ENCODE data around the gene NTM. TPM values are rescaled to one million over a fixed set of nuclear protein-coding genes. Genes with fewer than 3 reads are reported as not detected.

Gene NTM
- total RNA-seq, 2 donors from 2014 or later, result 0.26 to 3.6 TPM

DNA sequence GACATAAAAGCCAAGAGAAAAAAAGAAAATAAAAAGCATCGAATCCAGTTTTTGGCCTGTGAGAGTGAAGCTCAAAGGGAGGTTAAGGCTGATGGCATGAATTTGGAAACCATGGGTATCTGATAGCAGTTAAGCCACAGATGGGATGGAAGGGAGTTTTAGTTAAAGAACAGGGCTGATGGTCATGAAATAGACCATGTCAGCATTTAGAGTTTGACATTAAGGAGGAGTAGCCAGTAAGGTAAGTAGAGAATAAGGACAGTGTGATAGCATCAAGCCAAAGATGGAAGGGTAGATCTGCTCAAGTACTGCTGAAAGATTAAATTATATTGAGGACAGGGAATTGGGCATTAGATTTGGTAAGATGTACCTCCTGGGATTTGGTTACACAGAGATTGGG is 826.5 kb downstream of the NTM start:
- no peaks in the 10 kb centered on the region for H3K36me3 ChIP-seq (replicated peaks in 1 of 2; ENCODE audit: insufficient read depth in 1 of 2, low read depth in 2 of 2)
- ATAC-seq, result no peak
- H3K27me3 ChIP-seq, result no peaks in the 10 kb centered on the region
- no peaks in the 10 kb centered on the region for H3K9me3 ChIP-seq
- TF ChIP-seq CTCF (IDR thresholded peaks at IDR 0.05) (no peak), POLR2A (IDR thresholded peaks at IDR 0.05) (no peak)
- H3K4me1 ChIP-seq, result no peaks in the 10 kb centered on the region
- no peak overlapping the region for H3K4me3 ChIP-seq
- DNase-seq, result no peak
- no peak overlapping the region for H3K27ac ChIP-seq
- intact Hi-C loops (cut with DNase I), result no loop called here
- 76 to 79% methylated on average over 1 of the region's 1 CpG for WGBS, 2 donors

DNA sequence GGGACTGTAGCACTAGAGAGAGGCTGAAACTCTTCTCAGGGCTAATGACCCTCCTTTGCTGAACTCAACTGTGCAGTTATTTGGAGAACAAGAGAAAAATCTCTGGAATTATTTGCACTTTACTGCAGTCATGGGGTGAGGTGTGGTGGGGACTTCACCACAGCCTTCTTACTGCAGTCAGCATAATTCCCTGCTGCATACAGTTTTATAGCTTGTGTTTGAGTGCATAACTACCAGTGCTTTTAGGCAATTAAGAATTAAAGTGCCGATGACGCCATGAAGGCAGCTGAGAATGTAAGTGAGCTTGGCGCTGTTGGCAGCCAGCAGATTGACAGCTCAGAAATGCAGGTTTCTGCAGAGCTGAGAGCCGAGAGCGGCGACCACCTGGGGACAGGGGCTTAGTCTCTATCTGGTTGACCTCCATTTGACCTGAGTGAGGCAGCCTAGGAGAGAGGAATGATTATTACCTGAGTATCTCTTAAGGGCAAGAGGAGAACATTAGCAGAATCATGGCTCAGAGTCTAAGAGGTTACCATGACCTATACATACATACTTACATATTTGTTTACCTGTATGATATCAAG is 830.0 kb downstream of the NTM start:
- H3K27me3 ChIP-seq, result no peaks in the 10 kb centered on the region
- no peak overlapping the region for H3K27ac ChIP-seq
- H3K36me3 ChIP-seq (replicated peaks in 1 of 2; ENCODE audit: insufficient read depth in 1 of 2, low read depth in 2 of 2), result no peaks in the 10 kb centered on the region
- H3K4me1 ChIP-seq, result no peaks in the 10 kb centered on the region
- intact Hi-C loops (cut with DNase I), result no loop called here
- DNase-seq, result no peak
- no peak overlapping the region for H3K4me3 ChIP-seq
- TF ChIP-seq POLR2A (IDR thresholded peaks at IDR 0.05) (no peak), CTCF (IDR thresholded peaks at IDR 0.05) (no peak)
- no peak for ATAC-seq
- no peaks in the 10 kb centered on the region for H3K9me3 ChIP-seq
- 59 to 60% methylated on average over 6 of the region's 6 CpGs for WGBS, 2 donors

DNA sequence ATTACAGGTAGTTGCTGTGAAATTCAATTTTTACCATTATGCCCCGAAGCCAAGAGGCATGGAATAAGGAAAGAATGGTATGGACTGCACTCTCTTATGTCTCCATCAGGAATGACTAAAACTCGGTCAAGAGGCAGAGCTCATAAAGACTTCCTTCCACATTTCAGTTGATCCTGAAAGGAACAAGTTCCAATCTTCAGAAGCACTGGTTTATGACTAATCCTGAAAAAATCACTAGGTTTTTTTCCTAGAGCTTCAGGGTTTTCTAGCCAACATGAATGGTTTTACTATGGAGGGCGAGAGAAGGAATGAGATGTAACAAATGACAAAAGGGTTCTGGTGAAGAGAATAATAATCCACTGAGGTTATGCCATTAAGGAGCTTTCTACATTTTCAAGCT is 832.2 kb downstream of the NTM start:
- WGBS, 2 donors, result 58 to 60% methylated on average over 3 of the region's 3 CpGs
- Histone ChIP-seq H3K27ac (no peak overlapping the region), H3K4me1 (no peaks in the 10 kb centered on the region), H3K9me3 (no peaks in the 10 kb centered on the region), H3K36me3 (replicated peaks in 1 of 2; ENCODE audit: insufficient read depth in 1 of 2, low read depth in 2 of 2) (no peaks in the 10 kb centered on the region), H3K4me3 (no peak overlapping the region), H3K27me3 (no peaks in the 10 kb centered on the region)
- DNase-seq, result no peak
- intact Hi-C loops (cut with DNase I), result no loop called here
- TF ChIP-seq CTCF (IDR thresholded peaks at IDR 0.05) (no peak), POLR2A (IDR thresholded peaks at IDR 0.05) (no peak)
- ATAC-seq, result no peak

DNA sequence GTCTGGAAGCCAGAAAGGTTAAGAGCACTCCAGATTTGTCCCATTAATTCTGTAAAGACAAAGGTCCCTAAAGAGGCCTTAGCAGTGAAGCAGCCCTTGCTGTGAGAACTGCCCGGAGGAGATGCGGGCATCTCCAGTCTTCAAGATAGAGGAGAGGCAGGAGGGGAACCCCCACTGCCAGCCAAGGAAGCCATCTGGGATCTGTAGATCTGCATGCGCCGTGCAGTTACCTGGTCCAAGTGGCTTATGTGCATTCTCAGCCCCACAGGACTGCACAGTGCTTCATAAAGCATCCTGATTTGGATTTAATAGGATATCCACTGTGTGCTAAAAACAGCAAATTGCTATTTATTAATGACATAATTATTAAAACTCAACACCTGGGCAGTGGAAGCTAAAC is 834.6 kb downstream of the NTM start:
- 91% methylated on average over 4 of the region's 4 CpGs for WGBS, 2 donors
- H3K9me3 ChIP-seq, result no peaks in the 10 kb centered on the region

More for the DNA sequence above, 834.6 kb downstream of the NTM start:
- DNase-seq (no peak), ATAC-seq (no peak)
- TF ChIP-seq CTCF (IDR thresholded peaks at IDR 0.05) (no peak), POLR2A (IDR thresholded peaks at IDR 0.05) (no peak)
- H3K27ac ChIP-seq, result no peak overlapping the region
- no peaks in the 10 kb centered on the region for H3K27me3 ChIP-seq
- H3K36me3 ChIP-seq (replicated peaks in 1 of 2; ENCODE audit: insufficient read depth in 1 of 2, low read depth in 2 of 2), result no peaks in the 10 kb centered on the region
- intact Hi-C loops (cut with DNase I), result no loop called here
- no peaks in the 10 kb centered on the region for H3K4me1 ChIP-seq
- no peak overlapping the region for H3K4me3 ChIP-seq
